Measurements from ENCODE around the gene SMIM9.

DNA sequence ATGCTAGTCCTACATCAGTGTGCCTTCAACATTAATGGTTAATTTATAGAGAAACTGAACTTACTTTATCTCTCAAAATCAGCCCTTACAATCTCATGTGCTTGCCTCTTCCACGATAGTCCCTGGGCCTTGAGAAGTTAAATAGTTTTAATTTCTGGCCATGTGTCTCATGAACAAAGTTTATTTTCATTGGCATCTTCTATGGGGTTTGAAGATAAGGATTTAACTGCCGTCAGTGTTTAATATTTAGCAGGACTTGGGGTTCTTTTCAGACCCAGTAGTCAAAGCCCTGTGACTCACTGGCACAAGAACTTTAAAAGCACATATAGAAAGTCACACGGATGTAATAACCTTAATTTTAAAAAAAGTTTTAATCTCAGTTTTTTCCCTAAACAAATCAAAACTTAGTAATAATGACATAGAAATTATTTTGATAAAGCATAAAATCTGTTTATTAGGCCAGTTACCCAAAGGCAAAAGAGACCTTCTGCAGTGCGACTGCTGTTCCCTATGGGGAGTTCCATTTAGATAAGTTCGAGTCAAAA lies 19.1 kb downstream of the SMIM9 start:
- no peak for TF ChIP-seq POLR2A (conservative IDR thresholded peaks at IDR 0.05)
- no peak for TF ChIP-seq ZNF263 (CRISPR knock-in tag; IDR thresholded peaks at IDR 0.05; ENCODE audit: borderline replicate concordance)
- TF ChIP-seq PML (IDR thresholded peaks at IDR 0.05; ENCODE audit: low read length): no peak
- TF ChIP-seq, protein P1, sequence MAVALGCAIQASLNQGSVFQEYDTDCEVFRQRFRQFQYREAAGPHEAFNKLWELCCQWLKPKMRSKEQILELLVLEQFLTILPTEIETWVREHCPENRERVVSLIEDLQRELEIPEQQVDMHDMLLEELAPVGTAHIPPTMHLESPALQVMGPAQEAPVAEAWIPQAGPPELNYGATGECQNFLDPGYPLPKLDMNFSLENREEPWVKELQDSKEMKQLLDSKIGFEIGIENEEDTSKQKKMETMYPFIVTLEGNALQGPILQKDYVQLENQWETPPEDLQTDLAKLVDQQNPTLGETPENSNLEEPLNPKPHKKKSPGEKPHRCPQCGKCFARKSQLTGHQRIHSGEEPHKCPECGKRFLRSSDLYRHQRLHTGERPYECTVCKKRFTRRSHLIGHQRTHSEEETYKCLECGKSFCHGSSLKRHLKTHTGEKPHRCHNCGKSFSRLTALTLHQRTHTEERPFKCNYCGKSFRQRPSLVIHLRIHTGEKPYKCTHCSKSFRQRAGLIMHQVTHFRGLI (CRISPR knock-in tag; IDR thresholded peaks at IDR 0.05): no peak
- no peak for TF ChIP-seq EZH2 (IDR thresholded peaks at IDR 0.05; ENCODE audit: borderline replicate concordance, low read depth, low read length)
- TF ChIP-seq, protein P2, sequence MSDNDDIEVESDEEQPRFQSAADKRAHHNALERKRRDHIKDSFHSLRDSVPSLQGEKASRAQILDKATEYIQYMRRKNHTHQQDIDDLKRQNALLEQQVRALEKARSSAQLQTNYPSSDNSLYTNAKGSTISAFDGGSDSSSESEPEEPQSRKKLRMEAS (CRISPR knock-in tag; IDR thresholded peaks at IDR 0.05): no peak
- no peak for TF ChIP-seq NFYB (IDR thresholded peaks at IDR 0.05; ENCODE audit: extremely low read depth, insufficient read length)

Measured in K562 (cell line).